ENCODE measurements around the gene TNFRSF18. TPM values are rescaled to one million over a fixed set of nuclear protein-coding genes. Genes with fewer than 3 reads are reported as not detected.

The TNFRSF18 gene
- total RNA-seq, 1 donor = not detected

DNA sequence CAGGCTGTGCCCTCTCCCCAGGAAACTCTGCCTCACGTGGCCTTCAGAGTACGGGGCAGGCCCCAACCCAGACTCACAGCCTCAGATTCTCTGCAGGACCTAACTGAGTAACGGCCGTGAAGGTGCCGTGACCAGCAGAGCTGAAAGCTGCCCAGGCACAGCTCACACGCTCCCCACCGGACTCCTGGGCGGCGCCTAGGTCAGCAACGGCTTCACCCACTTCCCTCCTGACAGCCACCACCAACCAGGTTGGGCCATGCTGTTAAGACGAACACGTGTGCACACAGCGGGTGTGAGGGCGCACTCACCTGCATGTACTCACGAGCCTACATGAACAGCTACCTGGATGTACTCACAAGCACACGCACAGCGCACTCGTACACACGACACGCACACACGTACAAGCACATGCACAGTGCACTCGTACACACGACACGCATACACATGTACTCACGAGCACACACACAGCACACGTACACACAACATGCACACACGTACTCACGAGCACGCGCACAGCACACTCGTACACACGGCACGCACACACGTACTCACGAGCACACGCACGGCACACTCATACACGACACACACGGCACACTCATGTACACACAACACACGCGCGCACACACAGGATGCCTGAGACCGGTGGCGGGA is 16.3 kb upstream of the TNFRSF18 start:
- Histone ChIP-seq H3K4me1 (ENCODE audit: insufficient read depth, low read length) (no peaks in the 10 kb centered on the region), H3K4me2 (ENCODE audit: insufficient read depth, low read length) (no peak overlapping the region), H4K20me1 (ENCODE audit: insufficient read depth, low read length) (peaks cover 45% of the 10 kb centered on the region), H3K4me3 (ENCODE audit: insufficient read depth, low read length) (no peak overlapping the region), H2AFZ (ENCODE audit: low read length) (no peak overlapping the region), H3K9me3 (ENCODE audit: low read depth, low read length) (no peaks in the 10 kb centered on the region), H3K27ac (ENCODE audit: low read depth, low read length) (no peak overlapping the region), H3K79me2 (ENCODE audit: insufficient read depth, low read length) (peaks cover 41% of the 10 kb centered on the region), H3K27me3 (ENCODE audit: insufficient read depth, low read length) (no peaks in the 10 kb centered on the region), H3K36me3 (ENCODE audit: insufficient read depth, low read length) (peaks cover 23% of the 10 kb centered on the region)
- DNase-seq (ENCODE audit: insufficient read length, low spot score, missing footprints) = no peak
- TF ChIP-seq, protein P1, sequence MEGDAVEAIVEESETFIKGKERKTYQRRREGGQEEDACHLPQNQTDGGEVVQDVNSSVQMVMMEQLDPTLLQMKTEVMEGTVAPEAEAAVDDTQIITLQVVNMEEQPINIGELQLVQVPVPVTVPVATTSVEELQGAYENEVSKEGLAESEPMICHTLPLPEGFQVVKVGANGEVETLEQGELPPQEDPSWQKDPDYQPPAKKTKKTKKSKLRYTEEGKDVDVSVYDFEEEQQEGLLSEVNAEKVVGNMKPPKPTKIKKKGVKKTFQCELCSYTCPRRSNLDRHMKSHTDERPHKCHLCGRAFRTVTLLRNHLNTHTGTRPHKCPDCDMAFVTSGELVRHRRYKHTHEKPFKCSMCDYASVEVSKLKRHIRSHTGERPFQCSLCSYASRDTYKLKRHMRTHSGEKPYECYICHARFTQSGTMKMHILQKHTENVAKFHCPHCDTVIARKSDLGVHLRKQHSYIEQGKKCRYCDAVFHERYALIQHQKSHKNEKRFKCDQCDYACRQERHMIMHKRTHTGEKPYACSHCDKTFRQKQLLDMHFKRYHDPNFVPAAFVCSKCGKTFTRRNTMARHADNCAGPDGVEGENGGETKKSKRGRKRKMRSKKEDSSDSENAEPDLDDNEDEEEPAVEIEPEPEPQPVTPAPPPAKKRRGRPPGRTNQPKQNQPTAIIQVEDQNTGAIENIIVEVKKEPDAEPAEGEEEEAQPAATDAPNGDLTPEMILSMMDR (IDR thresholded peaks at IDR 0.05; ENCODE audit: extremely low read depth, low read depth, low read length) = no peak

DNA sequence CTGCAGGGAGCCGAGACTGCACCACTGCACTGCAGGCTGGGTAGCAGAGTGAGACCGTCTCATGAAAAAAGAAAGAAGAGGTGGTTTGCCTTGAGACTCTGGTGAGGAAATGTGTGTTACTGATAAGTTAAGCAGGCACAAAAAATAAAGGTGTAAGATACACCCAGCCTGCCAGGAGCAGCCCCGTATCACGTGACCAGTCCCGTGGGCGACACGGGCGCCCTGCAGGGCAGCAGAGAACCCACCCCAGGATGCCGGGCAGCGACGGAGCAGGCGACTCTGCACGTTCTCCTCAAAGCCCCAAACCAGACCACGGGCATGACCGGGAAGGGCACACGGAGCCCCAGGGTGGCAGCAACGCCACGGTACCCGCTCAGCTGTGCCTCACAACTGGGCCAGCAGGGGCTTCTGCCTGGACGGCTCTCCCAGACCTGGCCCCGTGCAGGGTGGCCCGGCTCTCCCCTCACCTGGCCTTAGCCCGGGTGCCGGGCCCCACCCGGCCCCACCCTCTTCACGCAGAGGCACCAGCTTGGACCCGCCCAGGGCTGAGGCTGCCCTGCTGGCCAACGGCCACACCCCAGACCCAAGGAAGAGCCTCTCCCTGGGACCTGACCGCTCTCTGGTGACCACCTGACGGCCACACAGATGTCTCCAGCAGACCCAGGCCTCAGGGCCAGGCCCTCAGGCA is 15.6 kb upstream of the TNFRSF18 start:
- H3K4me2 ChIP-seq (ENCODE audit: insufficient read depth, low read length) = no peak overlapping the region
- H3K79me2 ChIP-seq (ENCODE audit: insufficient read depth, low read length) = peaks cover 35% of the 10 kb centered on the region
- TF ChIP-seq, protein P1 (IDR thresholded peaks at IDR 0.05; ENCODE audit: extremely low read depth, low read depth, low read length) = no peak
- H3K36me3 ChIP-seq (ENCODE audit: insufficient read depth, low read length) = peaks cover 21% of the 10 kb centered on the region
- H3K4me1 ChIP-seq (ENCODE audit: insufficient read depth, low read length) = no peaks in the 10 kb centered on the region
- no peak for DNase-seq (ENCODE audit: insufficient read length, low spot score, missing footprints)
- no peaks in the 10 kb centered on the region for H3K27me3 ChIP-seq (ENCODE audit: insufficient read depth, low read length)
- peaks cover 41% of the 10 kb centered on the region for H4K20me1 ChIP-seq (ENCODE audit: insufficient read depth, low read length)
- no peak overlapping the region for H3K27ac ChIP-seq (ENCODE audit: low read depth, low read length)
- no peak overlapping the region for H3K4me3 ChIP-seq (ENCODE audit: insufficient read depth, low read length)
- H2AFZ ChIP-seq (ENCODE audit: low read length) = no peak overlapping the region
- H3K9me3 ChIP-seq (ENCODE audit: low read depth, low read length) = no peaks in the 10 kb centered on the region

DNA sequence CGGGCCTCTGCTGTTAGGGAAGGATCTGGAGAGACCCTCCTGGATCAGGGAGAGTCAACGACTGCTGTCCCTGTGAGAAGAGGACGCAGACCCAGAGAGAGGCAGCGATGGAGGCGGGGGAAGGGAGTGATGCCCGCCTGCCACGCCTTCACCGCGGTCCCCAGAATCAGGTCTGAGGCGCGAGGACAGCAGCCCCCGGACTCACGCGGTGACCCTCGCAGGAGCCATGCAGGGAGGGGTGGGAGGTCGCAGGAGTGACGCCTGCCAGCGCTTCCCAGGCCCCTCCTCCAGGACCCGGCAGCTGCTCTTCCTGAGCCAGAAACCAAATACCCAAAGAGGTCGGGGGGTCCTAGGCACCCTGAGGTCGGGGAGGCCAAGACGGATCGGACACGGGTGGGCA is 13.8 kb upstream of the TNFRSF18 start:
- TF ChIP-seq, protein P1 (IDR thresholded peaks at IDR 0.05; ENCODE audit: extremely low read depth, low read depth, low read length) = no peak
- H3K9me3 ChIP-seq (ENCODE audit: low read depth, low read length) = no peaks in the 10 kb centered on the region
- H3K27ac ChIP-seq (ENCODE audit: low read depth, low read length) = no peak overlapping the region
- no peaks in the 10 kb centered on the region for H3K4me1 ChIP-seq (ENCODE audit: insufficient read depth, low read length)
- no peak overlapping the region for H3K4me2 ChIP-seq (ENCODE audit: insufficient read depth, low read length)
- DNase-seq (ENCODE audit: insufficient read length, low spot score, missing footprints) = no peak
- H2AFZ ChIP-seq (ENCODE audit: low read length) = no peak overlapping the region
- H4K20me1 ChIP-seq (ENCODE audit: insufficient read depth, low read length) = peaks cover 24% of the 10 kb centered on the region
- peaks cover 17% of the 10 kb centered on the region for H3K79me2 ChIP-seq (ENCODE audit: insufficient read depth, low read length)
- no peak overlapping the region for H3K4me3 ChIP-seq (ENCODE audit: insufficient read depth, low read length)
- peaks cover 27% of the 10 kb centered on the region for H3K36me3 ChIP-seq (ENCODE audit: insufficient read depth, low read length)
- no peaks in the 10 kb centered on the region for H3K27me3 ChIP-seq (ENCODE audit: insufficient read depth, low read length)

DNA sequence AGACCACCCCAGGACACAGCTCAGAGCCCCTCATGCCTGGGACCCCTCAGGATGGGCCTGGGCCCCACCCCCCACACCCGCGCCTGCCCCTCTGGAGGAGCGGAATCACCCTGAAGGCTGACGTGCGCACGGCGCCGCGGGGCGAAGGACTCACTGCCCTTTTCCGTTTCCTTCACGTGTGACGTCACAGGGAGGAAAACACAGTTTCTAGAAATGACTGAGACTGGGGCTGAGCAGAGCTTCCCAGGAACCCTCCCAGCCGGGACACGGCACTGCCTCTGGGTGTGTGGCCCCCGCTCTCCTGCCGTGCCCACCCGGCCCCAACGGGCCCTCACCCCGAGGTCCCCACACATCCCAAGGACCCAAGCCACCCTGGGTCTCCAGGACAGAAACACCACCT is 12.9 kb upstream of the TNFRSF18 start:
- no peaks in the 10 kb centered on the region for H3K4me1 ChIP-seq (ENCODE audit: insufficient read depth, low read length)
- H3K4me2 ChIP-seq (ENCODE audit: insufficient read depth, low read length) = no peak overlapping the region
- H3K27ac ChIP-seq (ENCODE audit: low read depth, low read length) = no peak overlapping the region
- no peak for DNase-seq (ENCODE audit: insufficient read length, low spot score, missing footprints)
- H3K27me3 ChIP-seq (ENCODE audit: insufficient read depth, low read length) = no peaks in the 10 kb centered on the region
- peaks cover 16% of the 10 kb centered on the region for H4K20me1 ChIP-seq (ENCODE audit: insufficient read depth, low read length)
- no peaks in the 10 kb centered on the region for H3K9me3 ChIP-seq (ENCODE audit: low read depth, low read length)
- peaks cover 27% of the 10 kb centered on the region for H3K36me3 ChIP-seq (ENCODE audit: insufficient read depth, low read length)
- no peak overlapping the region for H2AFZ ChIP-seq (ENCODE audit: low read length)
- TF ChIP-seq, protein P1 (IDR thresholded peaks at IDR 0.05; ENCODE audit: extremely low read depth, low read depth, low read length) = no peak
- no peak overlapping the region for H3K4me3 ChIP-seq (ENCODE audit: insufficient read depth, low read length)
- H3K79me2 ChIP-seq (ENCODE audit: insufficient read depth, low read length) = peaks cover 8% of the 10 kb centered on the region
